Kidney (tissue), 14 donors: ENCODE measurements around the gene ZKSCAN5. TPM values are rescaled to one million over a fixed set of nuclear protein-coding genes. Genes with fewer than 3 reads are reported as not detected.

Experiments used
- DNase-seq, 5 donors: peaks; one replicate each; pipeline ENCODE4 v3.0.0-alpha.2; 2013 to 2020
- FAIRE-seq: peaks from 2 replicates; lab custom pipeline; 2012; peaks lifted over from hg19 to GRCh38; lab: Jason Lieb, UNC
- H3K27ac ChIP-seq, 2 donors: one replicate each; pipeline ENCODE4 v1.7.0; 2013; ENCODE audit warnings: low read depth in 2 of 2, low read length in 2 of 2, inconsistent platforms in 1 of 2
- H3K27me3 ChIP-seq: one replicate; pipeline ENCODE4 v1.7.1; 2013; ENCODE audit warnings: low read length, inconsistent platforms; ENCODE audit not compliant: control insufficient read depth, insufficient read depth
- H3K36me3 ChIP-seq, 3 donors: one replicate each; pipeline versions ENCODE4 v1.7.0 to v1.7.1; 2013; ENCODE audit warnings: low read length in 3 of 3, control low read depth in 1 of 3, inconsistent platforms in 1 of 3; ENCODE audit not compliant: insufficient read depth in 3 of 3, control insufficient read depth in 2 of 3
- H3K4me1 ChIP-seq, 3 donors: one replicate each; pipeline versions ENCODE4 v1.7.0 to v1.7.1; 2013; ENCODE audit warnings: low read length in 3 of 3, inconsistent platforms in 1 of 3, low read depth in 1 of 3; ENCODE audit not compliant: control insufficient read depth in 2 of 3, insufficient read depth in 2 of 3
- H3K4me3 ChIP-seq, 3 donors: one replicate each; pipeline versions ENCODE4 v1.7.0 to v1.8.1; 2013; ENCODE audit warnings: low read length in 3 of 3, control low read depth in 1 of 3, inconsistent platforms in 1 of 3
- H3K9ac ChIP-seq, 3 donors: one replicate each; pipeline versions ENCODE4 v1.7.0 to v1.7.1; 2013; ENCODE audit warnings: low read length in 3 of 3, control low read depth in 1 of 3, inconsistent platforms in 1 of 3
- H3K9me3 ChIP-seq, 3 donors: one replicate each; pipeline versions ENCODE4 v1.7.0 to v1.7.1; 2013; ENCODE audit warnings: low read length in 3 of 3, control low read depth in 1 of 3, inconsistent platforms in 1 of 3; ENCODE audit not compliant: control insufficient read depth in 2 of 3, insufficient read depth in 1 of 3
- CTCF ChIP-seq: IDR thresholded peaks from 3 replicates; pipeline ENCODE4 v1.5.1; 2012; ENCODE audit warnings: mild to moderate bottlenecking, moderate library complexity, borderline replicate concordance; ENCODE audit not compliant: insufficient read depth; ENCODE audit errors: extremely low read depth
- intact Hi-C: fragments of 100-400 bp; cut with DNase I; formaldehyde crosslinking; loops from one replicate; pipeline ENCODE4 v1.11.1; 2022
- polyA plus RNA-seq: library from polyadenylated mRNA; stranded (reverse); fragments of 350-450 nt; fragmentation: Illumina TruSeq; extraction: RNeasy Lipid Tissue Mini Kit (QIAGEN cat#74804); gene quantifications from one replicate; pipeline ENCODE4 v1.2.3, GENCODE V29; 2014; ENCODE audit warnings: low read depth, low replicate concordance; ENCODE audit not compliant: insufficient read depth
- total RNA-seq: library from RNA; stranded (reverse); fragmentation: NEBNext Ultra II Directional; extraction: Animal tissue kit (Norgen Biotek cat#: 25700); gene quantifications from one replicate; pipeline ENCODE4 v1.2.1, GENCODE V29; 2021
- donor health status: control.
- donor health status: control.
- donor health status: control.
- donor health status: control.
- donor health status: control.
- donor health status: DM: yes; HTN: yes; CAD: no.
- donor health status: Normal renal cell carcinoma (clear cell type).

The ZKSCAN5 gene
- total and polyA plus RNA-seq, 2 donors from 2014 or later: 4.6 to 9.1 TPM

- Histone ChIP-seq H3K27ac (no peak overlapping the region), H3K27me3 (no peaks in the 10 kb centered on the region), H3K4me1 (peaks cover 0 to 7% (median 7%) of the 10 kb centered on the region in 3 donors), H3K36me3 (peaks cover 0 to 4% (median 0%) of the 10 kb centered on the region in 3 donors), H3K9me3 (no peaks in the 10 kb centered on the region), H3K4me3 (no peak overlapping the region), H3K9ac (no peak overlapping the region)
- no peak for TF ChIP-seq CTCF
- DNase-seq (no peak), FAIRE-seq (no peak)
- intact Hi-C loops: no loop called here
Measured at GRCh38 chr7:99468336-99468918, 36.0 kb upstream of the ZKSCAN5 start.

- Histone ChIP-seq H3K27ac (no peak overlapping the region), H3K9ac (no peak overlapping the region), H3K4me3 (no peak overlapping the region), H3K27me3 (no peaks in the 10 kb centered on the region), H3K36me3 (no peaks in the 10 kb centered on the region), H3K9me3 (no peaks in the 10 kb centered on the region), H3K4me1 (peaks cover 0 to 10% (median 7%) of the 10 kb centered on the region in 3 donors)
- DNase-seq: no peak
- FAIRE-seq: no peak
- TF ChIP-seq CTCF: no peak
- intact Hi-C loops: no loop called here
Measured at GRCh38 chr7:99469381-99470065, 34.9 kb upstream of the ZKSCAN5 start.

- intact Hi-C loops: no loop called here
- FAIRE-seq: peak; percentile 95
- H3K9me3 ChIP-seq: no peaks in the 10 kb centered on the region
Measured at GRCh38 chr7:99472561-99473314, 31.7 kb upstream of the ZKSCAN5 start, which contains the start of gene ZNF789. Gene ZNF789 (plus strand): TSS chr7:99472890. CDS start chr7:99476457, 3,567 bp downstream.

More at GRCh38 chr7:99472561-99473314, 31.7 kb upstream of the ZKSCAN5 start, which contains the start of gene ZNF789:
- peak within 1 kb of the TSS; percentile 69 to 85 (median 75) for H3K9ac ChIP-seq
- H3K27me3 ChIP-seq: no peaks in the 10 kb centered on the region
- no peaks in the 10 kb centered on the region for H3K36me3 ChIP-seq
- peak within 1 kb of the TSS; percentile 81 to 96 (median 92) for H3K4me3 ChIP-seq
- peak; percentile 98 to 99 (median 98) for DNase-seq
- TF ChIP-seq CTCF: no peak
- H3K27ac ChIP-seq: peak within 1 kb of the TSS; percentile 47 to 73
- H3K4me1 ChIP-seq: peaks cover 0 to 8% (median 3%) of the 10 kb centered on the region in 3 donors
